Myocyte (in vitro differentiated cells): ENCODE measurements around the gene EYA2. TPM values are rescaled to one million over a fixed set of nuclear protein-coding genes. Genes with fewer than 3 reads are reported as not detected.

Experiments used
- microRNA-seq: library from miRNA; unstranded; fragments of <30 nt; microRNA quantifications from one replicate; pipeline ENCODE4, GENCODE V29; 2016
- total RNA-seq: library from RNA; depleted of rRNA; stranded (reverse); fragments of >200 nt; gene quantifications from 2 replicates; pipeline ENCODE4 v1.2.3, GENCODE V29; 2014

The EYA2 gene
- total RNA-seq, 1 donor from 2014 or later: not detected

Small RNA genes lying within 50 kb of the gene (microRNA-seq; reads per million reads assigned to microRNA genes)
- gene MIR3616: 0.65 reads per million

Other genes starting within 250 kb of the EYA2 start
- gene SLC13A3, start 243.4 kb upstream of the EYA2 start, total RNA-seq: 0.36 and 0.59 TPM in 2 replicates
- 26.5 and 32.3 TPM in 2 replicates for gene TP53RK, start 205.4 kb upstream of the EYA2 start, total RNA-seq
- 25.7 and 25.9 TPM in 2 replicates for gene SLC2A10, start 185.2 kb upstream of the EYA2 start, total RNA-seq